Stimulated activated CD8-positive, alpha-beta memory T cell treated with anti-CD3 and anti-CD28 coated beads, Interleukin-12 subunit alpha, Interleukin-12 subunit beta, amount 100 ng/mL, for 4 hours (primary cell): ENCODE data around the gene ASGR2.
"Not testable (repeated sequence)": the region's sequence is repeated elsewhere in the genome, so short reads cannot be mapped to it uniquely, and the experiment has no call there.

Source experiments
- DNase-seq: peaks from one replicate; pipeline ENCODE4 v3.0.0-alpha.2; 2020; ENCODE audit warnings: low read depth

Gene ASGR2

GRCh38 chr17:7114241-7114874 lies at the start of gene ASGR2:
Gene ASGR2, minus strand, starts transcription at chr17:7114822. Its CDS starts 582 bp downstream, at chr17:7114240.
- DNase-seq: no peak

- DNase-seq: not testable (repeated sequence)
Measured at GRCh38 chr17:7159571-7159970, 44.9 kb upstream of the ASGR2 start.

- not testable (repeated sequence) for DNase-seq
Measured at GRCh38 chr17:7158424-7158823, 43.8 kb upstream of the ASGR2 start.

- no peak for DNase-seq
Measured at GRCh38 chr17:7156342-7156940, 41.8 kb upstream of the ASGR2 start.

GRCh38 chr17:7147772-7148171 lies 33.1 kb upstream of the ASGR2 start:
- DNase-seq: no peak

GRCh38 chr17:7146115-7146514 lies 31.5 kb upstream of the ASGR2 start:
- no peak for DNase-seq

- no peak for DNase-seq
Measured at GRCh38 chr17:7144213-7144612, 29.6 kb upstream of the ASGR2 start.

GRCh38 chr17:7141824-7142223 lies 27.2 kb upstream of the ASGR2 start:
- no peak for DNase-seq

- no peak for DNase-seq
Measured at GRCh38 chr17:7139400-7139799, 24.8 kb upstream of the ASGR2 start.

GRCh38 chr17:7138800-7139381 lies 24.3 kb upstream of the ASGR2 start:
- no peak for DNase-seq

- no peak for DNase-seq
Measured at GRCh38 chr17:7137171-7137943, 22.7 kb upstream of the ASGR2 start.

GRCh38 chr17:7136266-7136877 lies 21.8 kb upstream of the ASGR2 start:
- peak; percentile 41 for DNase-seq

GRCh38 chr17:7133916-7134315 lies 19.3 kb upstream of the ASGR2 start:
- DNase-seq: no peak

GRCh38 chr17:7133424-7133823 lies 18.8 kb upstream of the ASGR2 start:
- peak; percentile 53 for DNase-seq

- peak; percentile 23 for DNase-seq
Measured at GRCh38 chr17:7132511-7133094, 18.0 kb upstream of the ASGR2 start.

GRCh38 chr17:7131423-7131791 lies 16.8 kb upstream of the ASGR2 start:
- no peak for DNase-seq

- DNase-seq: no peak
Measured at GRCh38 chr17:7130621-7131422, 16.2 kb upstream of the ASGR2 start.

GRCh38 chr17:7129311-7129710 lies 14.7 kb upstream of the ASGR2 start:
- DNase-seq: no peak

- DNase-seq: no peak
Measured at GRCh38 chr17:7128160-7128559, 13.5 kb upstream of the ASGR2 start.

GRCh38 chr17:7127501-7127900 lies 12.9 kb upstream of the ASGR2 start:
- not testable (repeated sequence) for DNase-seq

GRCh38 chr17:7126386-7126785 lies 11.8 kb upstream of the ASGR2 start:
- DNase-seq: not testable (repeated sequence)
